RCC 7860 (cell line): ENCODE results near the gene NKIRAS1.
"Not testable (repeated sequence)": the region's sequence is repeated elsewhere in the genome, so short reads cannot be mapped to it uniquely, and the experiment has no call there.

Experiments used
- DNase-seq: peaks from one replicate; pipeline ENCODE4 v3.0.0-alpha.2; 2015; ENCODE audit warnings: low spot score
- FAIRE-seq: peaks from 2 replicates; lab custom pipeline; 2012; peaks lifted over from hg19 to GRCh38; lab: Jason Lieb, UNC

NKIRAS1 gene

DNA sequence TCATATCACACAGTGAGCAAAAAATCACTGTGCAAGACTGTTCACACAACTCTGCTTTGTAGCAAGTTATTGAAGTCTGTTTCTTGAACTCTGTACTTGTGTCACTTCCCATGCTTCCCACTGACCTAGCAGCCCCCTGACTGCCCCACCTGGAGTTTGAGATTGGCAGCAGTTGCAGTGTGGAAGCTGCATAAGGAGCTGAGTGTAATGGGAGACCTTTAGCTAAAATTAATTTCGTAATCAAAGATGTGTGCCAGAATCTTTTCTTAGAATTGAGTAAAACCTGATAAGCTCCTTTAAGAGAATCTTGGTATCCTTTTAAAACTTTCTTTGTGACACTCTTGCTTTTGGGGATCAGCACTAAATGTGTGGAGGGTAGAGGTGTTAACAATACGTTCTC is 42.8 kb downstream of the NKIRAS1 start:
- DNase-seq (no peak), FAIRE-seq (no peak)

GRCh38 chr3:23872330-23872729 is 44.5 kb downstream of the NKIRAS1 start:
- no peak for DNase-seq
- no peak for FAIRE-seq

- not testable (repeated sequence) for DNase-seq, FAIRE-seq
These were observed 45.4 kb downstream of the NKIRAS1 start for GRCh38 chr3:23871361-23871760.

GRCh38 chr3:23870663-23871043 is 46.1 kb downstream of the NKIRAS1 start:
- DNase-seq, FAIRE-seq: not testable (repeated sequence)

DNA sequence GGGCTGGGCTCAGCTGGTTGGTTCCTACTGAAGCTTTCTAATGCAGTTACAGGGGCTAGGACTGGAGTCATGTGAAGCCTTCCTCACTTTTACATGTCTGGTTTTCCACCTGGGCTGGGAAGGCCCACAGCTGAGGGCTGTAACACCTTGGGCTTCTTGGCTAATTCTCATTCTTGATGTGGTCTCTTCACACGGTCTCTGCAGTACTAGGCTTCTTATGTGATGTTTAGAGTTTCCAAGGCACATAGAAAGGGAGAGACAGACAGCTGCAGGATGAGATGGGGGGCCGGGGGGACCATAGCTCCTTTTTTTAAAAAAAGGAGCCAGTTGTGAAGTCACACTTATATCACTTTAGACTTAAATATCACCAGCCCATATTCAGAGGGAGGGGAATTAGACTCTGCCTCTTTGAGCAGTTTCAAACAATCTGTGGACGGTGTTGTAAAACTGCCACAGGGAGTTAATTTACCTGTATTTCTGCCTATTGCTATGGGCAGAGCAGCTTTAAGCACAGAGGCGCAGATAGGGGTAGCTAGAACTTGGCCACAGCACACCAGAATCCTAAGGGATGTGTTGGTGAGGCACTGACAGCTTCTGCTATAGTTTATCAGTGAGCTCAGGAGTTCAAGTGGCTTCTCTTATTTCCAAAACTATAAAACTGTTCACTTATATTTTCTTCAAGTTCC is 46.7 kb downstream of the NKIRAS1 start:
- FAIRE-seq (no peak), DNase-seq (no peak)

DNA sequence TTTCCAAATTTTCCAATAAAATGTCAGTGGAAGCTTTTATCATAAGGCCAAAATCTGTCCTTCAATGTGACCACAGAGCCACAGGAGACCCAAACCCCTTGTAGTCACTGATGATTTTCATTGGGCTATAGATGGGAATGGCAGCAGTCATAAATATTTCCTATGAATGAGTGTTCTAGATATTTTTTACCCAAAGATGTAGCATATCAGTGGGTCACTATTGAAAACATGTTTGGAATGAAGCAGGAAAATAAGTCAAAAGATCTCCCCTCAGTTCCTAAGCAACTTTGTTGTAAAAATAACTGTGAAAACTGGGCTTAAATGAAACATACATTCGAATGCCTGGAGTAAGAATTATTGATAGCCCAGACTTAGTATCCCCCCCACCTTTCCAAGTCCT is 49.0 kb downstream of the NKIRAS1 start:
- FAIRE-seq: no peak

DNA sequence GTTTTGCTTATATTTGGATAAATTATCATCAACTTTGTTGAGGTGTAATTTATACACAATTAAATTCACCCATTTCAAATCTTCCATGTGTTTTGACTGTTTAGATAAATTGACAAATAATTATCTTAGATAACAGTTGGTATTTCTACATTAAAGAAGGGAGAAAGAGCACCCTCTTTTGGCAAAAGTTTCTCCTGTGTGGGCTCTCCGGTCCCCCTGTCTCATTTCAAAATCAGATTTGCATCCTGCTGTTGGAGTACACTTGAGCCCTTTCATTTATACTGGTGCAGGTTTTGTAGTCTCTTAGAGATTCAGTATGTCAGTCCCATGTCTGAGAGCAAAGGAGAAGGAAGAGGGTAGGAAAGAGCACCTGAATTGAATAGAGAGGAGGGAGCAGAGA is 49.4 kb downstream of the NKIRAS1 start:
- DNase-seq (no peak), FAIRE-seq (no peak)

More for the DNA sequence above, 49.0 kb downstream of the NKIRAS1 start:
- no peak for DNase-seq

GRCh38 chr3:23865595-23866396 is 51.0 kb downstream of the NKIRAS1 start:
- FAIRE-seq (no peak), DNase-seq (no peak)

- FAIRE-seq (no peak), DNase-seq (no peak)
These were observed 51.9 kb downstream of the NKIRAS1 start for GRCh38 chr3:23864931-23865330.

GRCh38 chr3:23863060-23863459 is 53.7 kb downstream of the NKIRAS1 start:
- no peak for DNase-seq
- no peak for FAIRE-seq

- no peak for FAIRE-seq
- DNase-seq: no peak
These were observed 55.1 kb downstream of the NKIRAS1 start for GRCh38 chr3:23861689-23862088.

DNA sequence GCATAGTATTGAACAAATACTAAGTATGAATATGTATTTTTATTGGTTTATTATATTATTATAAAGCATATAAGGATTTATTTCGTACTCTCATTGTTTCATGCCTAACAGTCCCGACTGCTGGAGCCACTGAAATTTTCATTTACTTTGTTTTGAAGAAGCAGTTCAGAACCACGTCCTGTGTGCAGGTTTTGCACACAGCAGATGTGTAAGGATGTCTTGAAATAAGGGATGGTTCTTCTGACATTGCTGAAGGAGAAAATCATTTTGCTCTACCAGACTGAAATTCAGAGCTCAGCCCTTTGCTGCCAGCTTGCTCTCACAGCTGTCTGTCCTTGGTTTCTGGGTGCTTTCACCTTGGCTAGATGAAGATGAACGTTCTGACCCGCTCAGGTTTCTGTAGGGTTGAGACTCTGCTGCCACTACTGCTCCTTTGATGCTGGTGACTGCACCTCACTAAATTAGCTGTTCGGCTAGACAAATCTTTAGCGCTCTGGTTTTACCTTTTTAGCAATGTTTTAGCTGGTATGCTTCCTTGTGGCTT is 56.9 kb downstream of the NKIRAS1 start:
- FAIRE-seq (no peak), DNase-seq (no peak)

GRCh38 chr3:23859012-23859743 is 57.6 kb downstream of the NKIRAS1 start:
- FAIRE-seq (no peak), DNase-seq (no peak)

GRCh38 chr3:23856286-23856685 is 60.5 kb downstream of the NKIRAS1 start:
- no peak for DNase-seq
- no peak for FAIRE-seq

DNA sequence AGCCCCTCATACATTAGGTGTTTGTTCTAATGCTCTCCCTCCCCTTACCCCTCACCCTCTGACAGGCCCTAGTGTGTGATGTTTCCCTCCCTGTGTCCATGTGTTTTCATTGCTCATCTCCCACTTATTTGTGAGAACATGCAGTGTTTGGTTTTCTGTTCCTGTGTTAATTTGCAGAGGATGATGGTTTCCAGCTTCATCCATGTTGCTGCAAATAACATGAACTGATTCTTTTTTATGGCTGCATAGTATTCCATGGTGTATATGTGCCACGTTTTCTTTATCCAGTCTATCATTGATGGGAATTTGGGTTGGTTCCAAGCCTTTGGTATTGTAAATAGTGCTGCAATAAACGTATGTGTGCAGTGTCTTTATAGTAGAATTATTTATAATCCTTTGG is 67.3 kb downstream of the NKIRAS1 start:
- not testable (repeated sequence) for FAIRE-seq, DNase-seq

DNA sequence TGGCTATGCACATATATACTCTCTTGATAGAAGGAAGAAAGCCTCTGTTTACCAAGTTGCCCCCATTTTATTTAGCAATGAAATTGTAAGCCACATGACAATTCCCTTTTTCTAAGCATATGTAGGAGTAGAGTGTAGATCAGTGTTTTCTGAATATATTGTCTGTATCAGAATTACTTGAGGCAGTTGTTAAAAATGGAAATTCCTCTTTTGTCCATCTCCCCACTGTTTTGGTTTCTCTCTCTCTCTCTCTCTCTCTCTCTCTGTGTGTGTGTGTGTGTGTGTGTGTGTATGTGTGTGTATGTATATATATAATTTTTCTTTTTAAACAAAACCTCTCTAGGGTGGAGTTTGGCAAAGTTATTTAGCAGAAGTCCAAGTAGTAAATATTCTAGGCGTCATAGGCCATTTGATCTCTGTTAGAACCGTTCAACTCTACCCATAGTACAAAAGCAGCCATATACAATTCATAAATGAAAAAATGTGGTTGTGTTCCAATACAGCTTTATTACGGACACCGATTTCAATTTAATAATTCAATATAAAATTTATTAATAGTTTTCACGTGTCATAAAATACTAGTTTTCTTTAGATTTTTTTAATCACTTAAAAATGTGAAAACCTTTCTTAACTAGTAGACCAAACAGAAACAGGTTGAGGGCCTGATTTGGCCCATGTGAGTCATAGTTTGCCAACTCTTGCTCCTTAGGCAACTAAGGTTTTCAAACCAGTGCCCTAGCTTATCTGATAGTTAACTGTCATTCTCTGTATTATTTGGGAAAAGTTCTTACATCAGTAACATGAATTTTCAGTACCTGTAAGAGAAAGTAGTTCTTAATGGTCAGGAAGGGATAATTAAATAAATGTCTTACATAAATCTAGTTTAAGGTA is 71.2 kb downstream of the NKIRAS1 start:
- no peak for FAIRE-seq

DNA sequence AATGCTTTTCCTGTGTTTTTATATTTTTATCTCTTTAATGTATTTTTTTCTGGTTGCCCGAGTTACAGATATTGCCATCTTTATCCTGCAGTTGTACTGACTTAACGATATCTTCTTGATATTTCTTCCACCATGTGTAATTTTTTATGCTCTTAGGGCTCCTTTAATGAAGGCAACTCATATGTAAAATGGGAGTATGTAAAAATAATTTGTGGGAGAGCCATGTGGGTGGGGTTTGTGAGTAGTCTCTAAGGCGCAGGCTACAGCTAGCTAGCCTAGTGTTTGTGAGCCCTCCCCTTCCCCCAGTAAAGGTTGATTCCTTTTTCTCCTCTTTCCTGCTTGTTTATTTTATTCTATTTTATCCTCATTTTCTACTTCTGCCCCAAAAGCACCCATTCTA is 72.9 kb downstream of the NKIRAS1 start:
- no peak for DNase-seq
- FAIRE-seq: no peak

More for the DNA sequence above, 71.2 kb downstream of the NKIRAS1 start:
- DNase-seq: no peak
